ENCODE results near the gene SCFD2.
A peak's percentile ranks its signal among the peaks of the same experiment; 100 is the strongest.
"Not testable (repeated sequence)": the region's sequence is repeated elsewhere in the genome, so short reads cannot be mapped to it uniquely, and the experiment has no call there.

Gene SCFD2

GRCh38 chr4:53346920-53347852, 18.7 kb downstream of the SCFD2 start:
- no peak overlapping the region for H3K4me3 ChIP-seq (ENCODE audit: control insufficient read depth in 1 of 7, extremely low read depth in 1 of 7, insufficient read depth in 4 of 7, low read depth in 2 of 7, low read length in 6 of 7)
- no peaks in the 10 kb centered on the region for H3K4me1 ChIP-seq (ENCODE audit: control extremely low read depth in 1 of 4, control insufficient read depth in 4 of 4, insufficient read depth in 4 of 4, low read length in 3 of 4)
- H3K27ac ChIP-seq (ENCODE audit: insufficient read depth in 1 of 2, low read depth in 1 of 2, low read length in 2 of 2, poor library complexity in 1 of 2, severe bottlenecking in 2 of 2), result no peak overlapping the region
- H3K9me3 ChIP-seq (ENCODE audit: control extremely low read depth in 1 of 5, control insufficient read depth in 4 of 5, insufficient read depth in 2 of 5, low read depth in 1 of 5, low read length in 4 of 5), result peaks cover 0 to 1% (median 0%) of the 10 kb centered on the region in 5 experiments
- CTCF ChIA-PET, result no interaction called here
- H3K27me3 ChIP-seq (replicated peaks in 2 of 5; ENCODE audit: control insufficient read depth in 4 of 5, insufficient read depth in 5 of 5, low read length in 4 of 5), result no peaks in the 10 kb centered on the region
- 100% methylated on average over 1 of the region's 5 CpGs for whole genome bisulfite sequencing (ENCODE audit: insufficient coverage)
- H3K36me3 ChIP-seq (ENCODE audit: control insufficient read depth in 4 of 4, insufficient read depth in 4 of 4, low read length in 3 of 4), result peaks cover 5 to 21% (median 12%) of the 10 kb centered on the region in 4 experiments
- POLR2A ChIA-PET, result interaction anchor here (0.7 kb wide), 1 partner anchor 19 kb away, joined by 3 read pairs; no protein-coding TSS in a partner anchor
- DNase-seq, result no peak

GRCh38 chr4:53346392-53346791, 19.5 kb downstream of the SCFD2 start:
- CTCF ChIA-PET; H3K4me3 ChIP-seq (ENCODE audit: control insufficient read depth in 1 of 7, extremely low read depth in 1 of 7, insufficient read depth in 4 of 7, low read depth in 2 of 7, low read length in 6 of 7); POLR2A ChIA-PET; H3K9me3 ChIP-seq (ENCODE audit: control extremely low read depth in 1 of 5, control insufficient read depth in 4 of 5, insufficient read depth in 2 of 5, low read depth in 1 of 5, low read length in 4 of 5); DNase-seq; H3K27me3 ChIP-seq (replicated peaks in 2 of 5; ENCODE audit: control insufficient read depth in 4 of 5, insufficient read depth in 5 of 5, low read length in 4 of 5); H3K4me1 ChIP-seq (ENCODE audit: control extremely low read depth in 1 of 4, control insufficient read depth in 4 of 4, insufficient read depth in 4 of 4, low read length in 3 of 4); H3K27ac ChIP-seq (ENCODE audit: insufficient read depth in 1 of 2, low read depth in 1 of 2, low read length in 2 of 2, poor library complexity in 1 of 2, severe bottlenecking in 2 of 2): not testable (repeated sequence)
- peaks cover 5 to 17% (median 12%) of the 10 kb centered on the region in 4 experiments for H3K36me3 ChIP-seq (ENCODE audit: control insufficient read depth in 4 of 4, insufficient read depth in 4 of 4, low read length in 3 of 4)
- WGBS (ENCODE audit: insufficient coverage), result 100% methylated on average over 1 of the region's 2 CpGs

GRCh38 chr4:53340145-53340544, 25.7 kb downstream of the SCFD2 start:
- H3K4me3 ChIP-seq (ENCODE audit: control insufficient read depth in 1 of 7, extremely low read depth in 1 of 7, insufficient read depth in 4 of 7, low read depth in 2 of 7, low read length in 6 of 7); H3K4me1 ChIP-seq (ENCODE audit: control extremely low read depth in 1 of 4, control insufficient read depth in 4 of 4, insufficient read depth in 4 of 4, low read length in 3 of 4); H3K27ac ChIP-seq (ENCODE audit: insufficient read depth in 1 of 2, low read depth in 1 of 2, low read length in 2 of 2, poor library complexity in 1 of 2, severe bottlenecking in 2 of 2); POLR2A ChIA-PET; CTCF ChIA-PET; H3K27me3 ChIP-seq (replicated peaks in 2 of 5; ENCODE audit: control insufficient read depth in 4 of 5, insufficient read depth in 5 of 5, low read length in 4 of 5); DNase-seq: not testable (repeated sequence)
- WGBS (ENCODE audit: insufficient coverage), result 96% methylated on average over 12 of the region's 12 CpGs
- Histone ChIP-seq H3K9me3 (ENCODE audit: control extremely low read depth in 1 of 5, control insufficient read depth in 4 of 5, insufficient read depth in 2 of 5, low read depth in 1 of 5, low read length in 4 of 5) (peaks cover 3 to 17% (median 7%) of the 10 kb centered on the region in 5 experiments), H3K36me3 (ENCODE audit: control insufficient read depth in 4 of 4, insufficient read depth in 4 of 4, low read length in 3 of 4) (peaks cover 0 to 12% (median 0%) of the 10 kb centered on the region in 4 experiments)

GRCh38 chr4:53334916-53335315, 30.9 kb downstream of the SCFD2 start:
- not testable (repeated sequence) for H3K27ac ChIP-seq (ENCODE audit: insufficient read depth in 1 of 2, low read depth in 1 of 2, low read length in 2 of 2, poor library complexity in 1 of 2, severe bottlenecking in 2 of 2)

GRCh38 chr4:53326535-53326934, 39.3 kb downstream of the SCFD2 start:
- peaks cover 0 to 3% (median 1%) of the 10 kb centered on the region in 4 experiments for H3K4me1 ChIP-seq (ENCODE audit: control extremely low read depth in 1 of 4, control insufficient read depth in 4 of 4, insufficient read depth in 4 of 4, low read length in 3 of 4)
- DNase-seq, result no peak

More at GRCh38 chr4:53334916-53335315, 30.9 kb downstream of the SCFD2 start:
- H3K4me3 ChIP-seq (ENCODE audit: control insufficient read depth in 1 of 7, extremely low read depth in 1 of 7, insufficient read depth in 4 of 7, low read depth in 2 of 7, low read length in 6 of 7); H3K4me1 ChIP-seq (ENCODE audit: control extremely low read depth in 1 of 4, control insufficient read depth in 4 of 4, insufficient read depth in 4 of 4, low read length in 3 of 4); H3K27me3 ChIP-seq (replicated peaks in 2 of 5; ENCODE audit: control insufficient read depth in 4 of 5, insufficient read depth in 5 of 5, low read length in 4 of 5); H3K36me3 ChIP-seq (ENCODE audit: control insufficient read depth in 4 of 4, insufficient read depth in 4 of 4, low read length in 3 of 4); CTCF ChIA-PET; H3K9me3 ChIP-seq (ENCODE audit: control extremely low read depth in 1 of 5, control insufficient read depth in 4 of 5, insufficient read depth in 2 of 5, low read depth in 1 of 5, low read length in 4 of 5); DNase-seq; POLR2A ChIA-PET: not testable (repeated sequence)
- no CpG with 5 or more reads among the region's 6 CpGs for WGBS (ENCODE audit: insufficient coverage)

GRCh38 chr4:53322696-53323095, 43.2 kb downstream of the SCFD2 start:
- H3K4me3 ChIP-seq (ENCODE audit: control insufficient read depth in 1 of 7, extremely low read depth in 1 of 7, insufficient read depth in 4 of 7, low read depth in 2 of 7, low read length in 6 of 7), result no peak overlapping the region
- H3K4me1 ChIP-seq (ENCODE audit: control extremely low read depth in 1 of 4, control insufficient read depth in 4 of 4, insufficient read depth in 4 of 4, low read length in 3 of 4), result peaks cover 0 to 10% (median 3%) of the 10 kb centered on the region in 4 experiments
- CTCF ChIA-PET, result no interaction called here
- H3K9me3 ChIP-seq (ENCODE audit: control extremely low read depth in 1 of 5, control insufficient read depth in 4 of 5, insufficient read depth in 2 of 5, low read depth in 1 of 5, low read length in 4 of 5), result no peaks in the 10 kb centered on the region
- H3K36me3 ChIP-seq (ENCODE audit: control insufficient read depth in 4 of 4, insufficient read depth in 4 of 4, low read length in 3 of 4), result peaks cover 0 to 8% (median 3%) of the 10 kb centered on the region in 4 experiments
- H3K27me3 ChIP-seq (replicated peaks in 2 of 5; ENCODE audit: control insufficient read depth in 4 of 5, insufficient read depth in 5 of 5, low read length in 4 of 5), result no peaks in the 10 kb centered on the region
- DNase-seq, result no peak
- no peak overlapping the region for H3K27ac ChIP-seq (ENCODE audit: insufficient read depth in 1 of 2, low read depth in 1 of 2, low read length in 2 of 2, poor library complexity in 1 of 2, severe bottlenecking in 2 of 2)
- POLR2A ChIA-PET, result interaction anchor here (0.6 kb wide), 2 partner anchors 15 to 412 kb away, joined by 3 read pairs; no protein-coding TSS in a partner anchor

More at GRCh38 chr4:53326535-53326934, 39.3 kb downstream of the SCFD2 start:
- no peak overlapping the region for H3K27ac ChIP-seq (ENCODE audit: insufficient read depth in 1 of 2, low read depth in 1 of 2, low read length in 2 of 2, poor library complexity in 1 of 2, severe bottlenecking in 2 of 2)
- CTCF ChIA-PET, result no interaction called here
- H3K36me3 ChIP-seq (ENCODE audit: control insufficient read depth in 4 of 4, insufficient read depth in 4 of 4, low read length in 3 of 4), result peaks cover 0 to 8% (median 3%) of the 10 kb centered on the region in 4 experiments
- POLR2A ChIA-PET, result no interaction called here
- H3K27me3 ChIP-seq (replicated peaks in 2 of 5; ENCODE audit: control insufficient read depth in 4 of 5, insufficient read depth in 5 of 5, low read length in 4 of 5), result no peaks in the 10 kb centered on the region
- WGBS (ENCODE audit: insufficient coverage), result 100% methylated on average over 1 of the region's 3 CpGs
- peaks cover 0 to 2% (median 0%) of the 10 kb centered on the region in 5 experiments for H3K9me3 ChIP-seq (ENCODE audit: control extremely low read depth in 1 of 5, control insufficient read depth in 4 of 5, insufficient read depth in 2 of 5, low read depth in 1 of 5, low read length in 4 of 5)
- no peak overlapping the region for H3K4me3 ChIP-seq (ENCODE audit: control insufficient read depth in 1 of 7, extremely low read depth in 1 of 7, insufficient read depth in 4 of 7, low read depth in 2 of 7, low read length in 6 of 7)

- Histone ChIP-seq H3K4me1 (ENCODE audit: control extremely low read depth in 1 of 4, control insufficient read depth in 4 of 4, insufficient read depth in 4 of 4, low read length in 3 of 4) (peaks cover 0 to 10% (median 3%) of the 10 kb centered on the region in 4 experiments), H3K36me3 (ENCODE audit: control insufficient read depth in 4 of 4, insufficient read depth in 4 of 4, low read length in 3 of 4) (peaks cover 0 to 3% (median 0%) of the 10 kb centered on the region in 4 experiments), H3K27ac (ENCODE audit: insufficient read depth in 1 of 2, low read depth in 1 of 2, low read length in 2 of 2, poor library complexity in 1 of 2, severe bottlenecking in 2 of 2) (peak overlapping the region in 1 of 2 experiments; percentile 59), H3K4me3 (ENCODE audit: control insufficient read depth in 1 of 7, extremely low read depth in 1 of 7, insufficient read depth in 4 of 7, low read depth in 2 of 7, low read length in 6 of 7) (no peak overlapping the region), H3K27me3 (replicated peaks in 2 of 5; ENCODE audit: control insufficient read depth in 4 of 5, insufficient read depth in 5 of 5, low read length in 4 of 5) (no peaks in the 10 kb centered on the region), H3K9me3 (ENCODE audit: control extremely low read depth in 1 of 5, control insufficient read depth in 4 of 5, insufficient read depth in 2 of 5, low read depth in 1 of 5, low read length in 4 of 5) (no peaks in the 10 kb centered on the region)
- WGBS (ENCODE audit: insufficient coverage), result 100% methylated on average over 2 of the region's 2 CpGs
- ChIA-PET POLR2A (no interaction called here), CTCF (no interaction called here)
- no peak for DNase-seq
Measured at GRCh38 chr4:53321984-53322289, 43.9 kb downstream of the SCFD2 start.

Data from common myeloid progenitor, CD34-positive (primary cell).